ENCODE results near the gene NSDHL. TPM values are rescaled to one million over a fixed set of nuclear protein-coding genes. Genes with fewer than 3 reads are reported as not detected.

Gene NSDHL
- total and polyA plus RNA-seq, 2 of the 13 experiments (the other 11 are each of a cell fraction or from before 2014, with no cell fraction given): 26.2 to 49.3 TPM

DNA sequence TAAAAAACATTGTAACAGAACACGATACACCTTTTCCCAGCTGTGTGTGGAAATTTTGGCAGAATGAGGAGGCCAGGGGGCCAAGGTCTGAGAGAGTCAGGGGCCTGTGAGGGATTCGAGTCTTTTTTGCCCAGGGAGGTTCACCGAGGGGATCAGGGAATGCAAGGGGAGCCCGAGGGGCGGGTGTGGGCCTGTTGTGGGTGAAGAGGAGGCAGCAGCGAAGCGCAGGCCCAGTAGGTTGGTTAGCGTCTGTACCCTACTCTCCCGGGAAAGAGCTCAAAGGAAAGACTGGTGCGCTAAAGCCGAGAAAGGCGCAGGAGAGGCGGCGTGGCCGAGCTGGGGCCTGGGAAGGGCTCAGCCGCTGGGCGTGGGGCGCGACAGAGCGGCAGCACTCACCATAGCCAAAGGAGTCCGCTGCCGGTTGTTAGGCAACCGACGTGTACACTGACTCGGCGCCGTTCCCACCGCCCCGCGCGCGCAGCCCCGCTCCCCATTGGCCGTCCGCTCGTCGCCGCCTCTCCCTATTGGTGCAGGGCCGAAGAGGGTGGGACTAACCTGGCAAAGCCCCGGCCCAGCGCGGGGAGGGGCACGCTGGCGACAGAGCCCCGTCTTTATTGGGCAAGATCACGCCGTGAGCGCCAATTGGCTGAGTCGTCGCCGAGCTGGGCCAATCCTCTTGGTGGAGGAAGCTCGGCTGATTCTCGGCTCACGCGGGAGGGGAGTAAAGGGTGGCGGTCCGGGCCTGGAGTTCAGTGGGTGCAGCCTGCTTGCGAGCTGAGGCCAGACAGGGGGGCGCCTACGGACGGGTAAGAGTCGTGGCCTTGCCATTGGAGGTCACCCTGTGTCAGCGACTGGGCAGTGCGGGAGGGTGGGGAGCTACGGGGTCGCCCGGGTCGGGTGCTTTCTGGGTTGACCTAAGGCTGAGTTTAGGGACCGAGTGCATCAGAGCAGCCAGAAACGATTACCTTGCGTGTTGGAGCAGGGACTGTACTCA lies at the start of gene NSDHL, which contains the start of gene CETN2 (continued):
- TF ChIP-seq, protein P1, sequence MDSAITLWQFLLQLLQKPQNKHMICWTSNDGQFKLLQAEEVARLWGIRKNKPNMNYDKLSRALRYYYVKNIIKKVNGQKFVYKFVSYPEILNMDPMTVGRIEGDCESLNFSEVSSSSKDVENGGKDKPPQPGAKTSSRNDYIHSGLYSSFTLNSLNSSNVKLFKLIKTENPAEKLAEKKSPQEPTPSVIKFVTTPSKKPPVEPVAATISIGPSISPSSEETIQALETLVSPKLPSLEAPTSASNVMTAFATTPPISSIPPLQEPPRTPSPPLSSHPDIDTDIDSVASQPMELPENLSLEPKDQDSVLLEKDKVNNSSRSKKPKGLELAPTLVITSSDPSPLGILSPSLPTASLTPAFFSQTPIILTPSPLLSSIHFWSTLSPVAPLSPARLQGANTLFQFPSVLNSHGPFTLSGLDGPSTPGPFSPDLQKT (CRISPR knock-in tag; IDR thresholded peaks at IDR 0.05; ENCODE audit: borderline replicate concordance): no peak
- TF ChIP-seq ZNF317 (CRISPR knock-in tag; IDR thresholded peaks at IDR 0.05) (no peak), ZNF333 (CRISPR knock-in tag; IDR thresholded peaks at IDR 0.05; ENCODE audit: borderline replicate concordance) (no peak), ZBTB21 (CRISPR knock-in tag; IDR thresholded peaks at IDR 0.05) (no peak), ATAD3A (CRISPR knock-in tag; IDR thresholded peaks at IDR 0.05) (no peak), SNAI1 (CRISPR knock-in tag; IDR thresholded peaks at IDR 0.05; ENCODE audit: borderline replicate concordance) (no peak), ZSCAN21 (CRISPR knock-in tag; IDR thresholded peaks at IDR 0.05; ENCODE audit: borderline replicate concordance) (no peak), RELA (CRISPR knock-in tag; IDR thresholded peaks at IDR 0.05) (no peak), PAWR (CRISPR knock-in tag; IDR thresholded peaks at IDR 0.05; ENCODE audit: borderline replicate concordance) (no peak), PHF8 (CRISPR knock-in tag; IDR thresholded peaks at IDR 0.05) (peak; percentile 69), MXD4 (CRISPR knock-in tag; IDR thresholded peaks at IDR 0.05) (0 out of 2 replicates have a peak, but pooled peaks have one; percentile 22), TBX2 (CRISPR knock-in tag; IDR thresholded peaks at IDR 0.05; ENCODE audit: borderline replicate concordance) (peak; percentile 45; the same call in 1 of the 2 replicates), PHF21A (CRISPR knock-in tag; IDR thresholded peaks at IDR 0.05) (peak; percentile 61; the same call in 1 of the 2 replicates), SKI (IDR thresholded peaks at IDR 0.05; ENCODE audit: partially characterized antibody) (peak; percentile 52), NFYC (CRISPR knock-in tag; IDR thresholded peaks at IDR 0.05) (peak; percentile 94), HNF4G (IDR thresholded peaks at IDR 0.05; ENCODE audit: borderline replicate concordance, low read depth, low read length) (no peak), HNF4G (CRISPR knock-in tag; IDR thresholded peaks at IDR 0.05; ENCODE audit: borderline replicate concordance, low read depth) (no peak), RFXAP (CRISPR knock-in tag; IDR thresholded peaks at IDR 0.05; ENCODE audit: borderline replicate concordance) (peak; percentile 92), FOXA1 (IDR thresholded peaks at IDR 0.05) (no peak), FOXA1 (CRISPR knock-in tag; IDR thresholded peaks at IDR 0.05) (peak; percentile 43; the same call in 1 of the 2 replicates)
- TF ChIP-seq, protein P2, sequence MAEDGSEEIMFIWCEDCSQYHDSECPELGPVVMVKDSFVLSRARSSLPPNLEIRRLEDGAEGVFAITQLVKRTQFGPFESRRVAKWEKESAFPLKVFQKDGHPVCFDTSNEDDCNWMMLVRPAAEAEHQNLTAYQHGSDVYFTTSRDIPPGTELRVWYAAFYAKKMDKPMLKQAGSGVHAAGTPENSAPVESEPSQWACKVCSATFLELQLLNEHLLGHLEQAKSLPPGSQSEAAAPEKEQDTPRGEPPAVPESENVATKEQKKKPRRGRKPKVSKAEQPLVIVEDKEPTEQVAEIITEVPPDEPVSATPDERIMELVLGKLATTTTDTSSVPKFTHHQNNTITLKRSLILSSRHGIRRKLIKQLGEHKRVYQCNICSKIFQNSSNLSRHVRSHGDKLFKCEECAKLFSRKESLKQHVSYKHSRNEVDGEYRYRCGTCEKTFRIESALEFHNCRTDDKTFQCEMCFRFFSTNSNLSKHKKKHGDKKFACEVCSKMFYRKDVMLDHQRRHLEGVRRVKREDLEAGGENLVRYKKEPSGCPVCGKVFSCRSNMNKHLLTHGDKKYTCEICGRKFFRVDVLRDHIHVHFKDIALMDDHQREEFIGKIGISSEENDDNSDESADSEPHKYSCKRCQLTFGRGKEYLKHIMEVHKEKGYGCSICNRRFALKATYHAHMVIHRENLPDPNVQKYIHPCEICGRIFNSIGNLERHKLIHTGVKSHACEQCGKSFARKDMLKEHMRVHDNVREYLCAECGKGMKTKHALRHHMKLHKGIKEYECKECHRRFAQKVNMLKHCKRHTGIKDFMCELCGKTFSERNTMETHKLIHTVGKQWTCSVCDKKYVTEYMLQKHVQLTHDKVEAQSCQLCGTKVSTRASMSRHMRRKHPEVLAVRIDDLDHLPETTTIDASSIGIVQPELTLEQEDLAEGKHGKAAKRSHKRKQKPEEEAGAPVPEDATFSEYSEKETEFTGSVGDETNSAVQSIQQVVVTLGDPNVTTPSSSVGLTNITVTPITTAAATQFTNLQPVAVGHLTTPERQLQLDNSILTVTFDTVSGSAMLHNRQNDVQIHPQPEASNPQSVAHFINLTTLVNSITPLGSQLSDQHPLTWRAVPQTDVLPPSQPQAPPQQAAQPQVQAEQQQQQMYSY (CRISPR knock-in tag; IDR thresholded peaks at IDR 0.05): peak; percentile 55; the same call in 1 of the 2 replicates
- TF ChIP-seq, protein P3, sequence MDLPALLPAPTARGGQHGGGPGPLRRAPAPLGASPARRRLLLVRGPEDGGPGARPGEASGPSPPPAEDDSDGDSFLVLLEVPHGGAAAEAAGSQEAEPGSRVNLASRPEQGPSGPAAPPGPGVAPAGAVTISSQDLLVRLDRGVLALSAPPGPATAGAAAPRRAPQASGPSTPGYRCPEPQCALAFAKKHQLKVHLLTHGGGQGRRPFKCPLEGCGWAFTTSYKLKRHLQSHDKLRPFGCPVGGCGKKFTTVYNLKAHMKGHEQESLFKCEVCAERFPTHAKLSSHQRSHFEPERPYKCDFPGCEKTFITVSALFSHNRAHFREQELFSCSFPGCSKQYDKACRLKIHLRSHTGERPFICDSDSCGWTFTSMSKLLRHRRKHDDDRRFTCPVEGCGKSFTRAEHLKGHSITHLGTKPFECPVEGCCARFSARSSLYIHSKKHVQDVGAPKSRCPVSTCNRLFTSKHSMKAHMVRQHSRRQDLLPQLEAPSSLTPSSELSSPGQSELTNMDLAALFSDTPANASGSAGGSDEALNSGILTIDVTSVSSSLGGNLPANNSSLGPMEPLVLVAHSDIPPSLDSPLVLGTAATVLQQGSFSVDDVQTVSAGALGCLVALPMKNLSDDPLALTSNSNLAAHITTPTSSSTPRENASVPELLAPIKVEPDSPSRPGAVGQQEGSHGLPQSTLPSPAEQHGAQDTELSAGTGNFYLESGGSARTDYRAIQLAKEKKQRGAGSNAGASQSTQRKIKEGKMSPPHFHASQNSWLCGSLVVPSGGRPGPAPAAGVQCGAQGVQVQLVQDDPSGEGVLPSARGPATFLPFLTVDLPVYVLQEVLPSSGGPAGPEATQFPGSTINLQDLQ (CRISPR knock-in tag; IDR thresholded peaks at IDR 0.05): peak; percentile 89; the same call in 1 of the 2 replicates

All from HepG2 (cell line).